Measurements from ENCODE around the gene MT1M.

MT1M gene

DNA sequence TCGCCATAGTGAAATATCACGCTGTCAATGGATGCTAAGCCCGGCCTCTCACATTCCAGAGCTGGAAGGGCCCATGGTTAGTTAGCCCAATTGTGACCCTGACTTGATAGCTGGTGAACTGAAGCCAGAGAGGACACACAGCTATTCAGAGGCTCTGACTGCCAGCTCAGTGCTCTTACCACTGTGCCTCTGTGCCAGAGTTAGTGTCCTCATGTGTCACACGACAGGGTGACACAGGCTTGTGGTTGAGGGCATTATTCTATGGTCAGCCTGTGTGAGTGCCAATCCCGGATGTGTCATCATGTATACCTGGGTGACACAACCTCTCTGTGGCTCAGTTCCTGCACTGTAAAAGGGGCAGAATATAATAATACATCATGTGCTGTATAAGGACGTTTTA lies 47.4 kb downstream of the MT1M start:
- no peak for DNase-seq

GRCh38 chr16:56681939-56682702 lies 49.7 kb downstream of the MT1M start, which contains the start of gene MT1X:
MT1X (plus strand) TSS chr16:56682470; CDS start chr16:56682541, 71 bp downstream.
- DNase-seq, result peak; percentile 90

DNA sequence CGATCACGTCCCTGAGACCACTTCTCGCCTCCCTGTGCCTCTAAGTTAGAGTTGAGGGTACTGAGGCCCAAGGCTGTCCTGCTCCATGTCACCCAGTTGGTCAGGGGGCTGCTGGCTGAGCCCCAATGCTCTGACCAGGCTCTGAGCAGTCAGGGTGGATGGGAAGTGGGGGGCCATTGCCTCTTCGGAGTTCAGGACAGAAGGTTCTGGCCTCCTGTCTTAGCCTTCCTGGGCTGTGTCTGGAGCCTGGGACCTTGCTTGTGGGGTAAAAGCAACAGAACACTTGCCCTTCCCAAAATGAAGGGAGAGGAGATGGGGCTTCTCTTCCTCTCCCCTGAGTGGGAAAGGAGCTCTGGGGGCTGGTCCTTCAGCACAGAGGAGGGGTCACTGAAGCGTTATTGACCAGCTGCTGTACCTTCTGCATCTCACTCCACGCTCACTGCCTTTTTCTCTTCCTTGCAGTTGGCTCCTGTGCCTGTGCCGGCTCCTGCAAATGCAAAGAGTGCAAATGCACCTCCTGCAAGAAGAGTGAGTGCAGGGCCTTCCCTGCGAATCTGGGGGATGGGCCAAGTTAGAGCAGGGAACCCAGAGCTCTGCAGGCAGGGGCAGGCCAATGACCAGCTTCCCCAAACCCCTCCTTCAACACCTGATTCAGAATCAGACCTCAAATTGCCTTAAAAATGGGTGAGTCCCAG lies 50.4 kb downstream of the MT1M start:
- no peak for DNase-seq
